ENCODE data around the gene IFNG. TPM values are rescaled to one million over a fixed set of nuclear protein-coding genes. Genes with fewer than 3 reads are reported as not detected.
"Not testable (repeated sequence)": the region's sequence is repeated elsewhere in the genome, so short reads cannot be mapped to it uniquely, and the experiment has no call there.

IFNG gene
- not detected for total RNA-seq

DNA sequence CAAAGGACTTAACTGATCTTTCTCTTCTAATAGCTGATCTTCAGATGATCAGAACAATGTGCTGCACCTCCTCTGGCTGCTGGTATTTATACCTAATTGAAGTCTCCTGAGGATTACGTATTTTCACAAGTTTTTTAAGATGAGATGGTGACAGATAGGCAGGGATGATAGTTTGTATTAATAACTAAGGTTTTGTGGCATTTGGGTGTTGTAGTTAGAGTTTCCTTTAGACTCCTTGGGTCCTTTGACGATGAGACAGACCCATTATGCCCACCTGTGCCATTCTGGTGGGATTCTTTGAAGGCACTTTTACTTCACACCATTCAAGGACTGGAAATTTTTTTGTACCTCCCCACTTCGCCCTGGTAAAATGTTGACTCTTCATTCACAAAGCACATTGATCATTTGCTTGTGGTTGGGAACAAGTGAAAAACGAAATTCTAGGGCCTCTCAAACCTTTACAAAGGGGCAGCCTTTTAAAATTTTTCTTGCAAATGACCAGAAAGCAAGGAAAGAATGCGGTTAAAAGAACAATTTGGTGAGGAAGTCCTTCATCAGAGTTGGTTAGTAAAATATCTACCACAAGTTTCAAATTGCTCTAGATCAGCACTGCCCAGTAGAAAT lies at the start of gene IFNG:
Gene IFNG, minus strand, starts transcription at position 60 of the 624 bp plus-strand sequence. CDS start 125 bp downstream, outside the sequence.
- no peaks in the 10 kb centered on the region for H3K36me3 ChIP-seq (replicated peaks in 1 of 2; ENCODE audit: insufficient read depth in 1 of 2, low read depth in 2 of 2)
- DNase-seq (no peak), ATAC-seq (no peak)
- H3K27ac ChIP-seq, result no peak within 1 kb of the TSS
- H3K4me3 ChIP-seq, result no peak within 1 kb of the TSS
- WGBS, 2 donors, result 52 to 59% methylated on average over 5 of the region's 5 CpGs
- TF ChIP-seq POLR2A (IDR thresholded peaks at IDR 0.05), result no peak
- TF ChIP-seq, protein P1, sequence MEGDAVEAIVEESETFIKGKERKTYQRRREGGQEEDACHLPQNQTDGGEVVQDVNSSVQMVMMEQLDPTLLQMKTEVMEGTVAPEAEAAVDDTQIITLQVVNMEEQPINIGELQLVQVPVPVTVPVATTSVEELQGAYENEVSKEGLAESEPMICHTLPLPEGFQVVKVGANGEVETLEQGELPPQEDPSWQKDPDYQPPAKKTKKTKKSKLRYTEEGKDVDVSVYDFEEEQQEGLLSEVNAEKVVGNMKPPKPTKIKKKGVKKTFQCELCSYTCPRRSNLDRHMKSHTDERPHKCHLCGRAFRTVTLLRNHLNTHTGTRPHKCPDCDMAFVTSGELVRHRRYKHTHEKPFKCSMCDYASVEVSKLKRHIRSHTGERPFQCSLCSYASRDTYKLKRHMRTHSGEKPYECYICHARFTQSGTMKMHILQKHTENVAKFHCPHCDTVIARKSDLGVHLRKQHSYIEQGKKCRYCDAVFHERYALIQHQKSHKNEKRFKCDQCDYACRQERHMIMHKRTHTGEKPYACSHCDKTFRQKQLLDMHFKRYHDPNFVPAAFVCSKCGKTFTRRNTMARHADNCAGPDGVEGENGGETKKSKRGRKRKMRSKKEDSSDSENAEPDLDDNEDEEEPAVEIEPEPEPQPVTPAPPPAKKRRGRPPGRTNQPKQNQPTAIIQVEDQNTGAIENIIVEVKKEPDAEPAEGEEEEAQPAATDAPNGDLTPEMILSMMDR (IDR thresholded peaks at IDR 0.05), result no peak
- H3K9me3 ChIP-seq, result no peaks in the 10 kb centered on the region
- H3K4me1 ChIP-seq, result no peaks in the 10 kb centered on the region
- H3K27me3 ChIP-seq, result no peaks in the 10 kb centered on the region
- intact Hi-C loops (cut with DNase I), result no loop called here

DNA sequence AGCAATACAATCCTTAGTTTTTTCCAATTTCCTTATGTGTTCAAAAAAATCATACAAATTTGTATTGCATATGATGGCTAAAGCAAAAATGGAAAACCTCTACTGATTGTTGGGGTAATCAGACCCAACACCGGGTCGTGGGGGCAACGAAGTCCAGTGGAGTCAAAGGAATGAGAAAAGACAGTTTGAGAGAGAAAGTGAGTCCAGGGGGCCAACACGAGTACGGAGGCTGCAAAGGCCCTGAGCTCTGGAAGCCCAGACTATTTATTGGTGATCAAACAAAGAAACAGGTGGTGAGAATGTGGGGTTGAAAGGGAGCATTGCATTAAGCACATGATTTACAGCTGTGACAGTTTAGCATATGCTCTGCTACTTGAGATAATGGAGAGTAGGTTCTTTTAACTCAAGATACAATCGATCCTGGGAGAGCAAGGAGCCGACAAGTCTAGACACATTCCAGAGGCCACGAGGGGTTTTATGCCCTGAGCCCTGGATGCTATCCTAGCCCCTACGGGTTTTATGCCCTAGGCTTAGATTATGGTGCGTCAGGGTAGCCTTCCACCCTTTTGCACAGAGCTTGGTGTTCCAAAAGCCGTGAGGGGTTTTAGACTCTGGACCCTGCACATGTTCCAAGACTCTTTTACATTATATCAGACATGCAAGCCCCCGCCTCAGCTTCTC lies 49.6 kb upstream of the IFNG start:
- H3K4me3 ChIP-seq; H3K9me3 ChIP-seq; H3K4me1 ChIP-seq; H3K36me3 ChIP-seq (replicated peaks in 1 of 2; ENCODE audit: insufficient read depth in 1 of 2, low read depth in 2 of 2); ATAC-seq; DNase-seq; intact Hi-C loops (cut with DNase I); H3K27ac ChIP-seq; H3K27me3 ChIP-seq: not testable (repeated sequence)
- WGBS, 2 donors, result 67 to 71% methylated on average over 12 of the region's 12 CpGs

DNA sequence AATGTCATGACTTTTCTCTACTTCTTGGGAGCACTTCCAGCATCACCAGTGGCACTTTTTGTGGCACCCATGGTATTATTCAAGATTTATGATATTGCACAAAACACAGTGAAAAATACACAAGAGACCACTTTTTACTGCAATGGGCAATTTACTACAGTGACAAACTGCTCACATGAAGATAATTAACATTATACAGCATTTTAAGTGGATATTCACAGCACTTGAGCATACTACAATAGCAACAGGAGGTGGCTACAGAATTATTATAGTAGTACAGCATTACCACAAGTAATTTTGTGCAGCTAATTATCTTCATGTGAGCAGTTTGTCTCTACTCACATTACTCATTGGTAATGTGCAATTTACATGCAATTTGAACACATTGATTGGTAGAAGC lies 47.7 kb upstream of the IFNG start:
- intact Hi-C loops (cut with DNase I), result no loop called here
- Histone ChIP-seq H3K9me3 (no peaks in the 10 kb centered on the region), H3K4me1 (no peaks in the 10 kb centered on the region), H3K4me3 (no peak overlapping the region), H3K36me3 (replicated peaks in 1 of 2; ENCODE audit: insufficient read depth in 1 of 2, low read depth in 2 of 2) (no peaks in the 10 kb centered on the region), H3K27ac (no peak overlapping the region), H3K27me3 (no peaks in the 10 kb centered on the region)
- ATAC-seq, result no peak
- no peak for DNase-seq
- TF ChIP-seq, protein P1 (IDR thresholded peaks at IDR 0.05), result no peak
- no peak for TF ChIP-seq POLR2A (IDR thresholded peaks at IDR 0.05)

DNA sequence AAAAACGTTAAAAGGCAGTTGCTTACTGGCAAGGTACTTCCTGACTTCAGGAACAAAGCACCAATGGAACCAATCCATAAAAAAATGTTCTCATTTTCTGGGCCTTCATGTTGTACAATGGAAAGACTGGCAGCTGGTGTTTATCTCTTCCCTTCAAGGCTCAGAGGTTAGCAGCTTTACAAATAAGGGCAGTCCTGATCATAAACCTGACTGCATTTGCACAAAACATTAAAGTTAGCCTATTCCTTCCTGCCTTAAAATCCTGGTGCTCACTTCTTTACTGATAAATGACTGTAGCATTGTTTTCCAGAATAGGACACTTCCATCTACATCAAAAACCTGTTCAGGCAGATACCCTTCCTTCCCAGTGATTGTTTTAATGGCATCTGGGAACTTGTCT lies 46.9 kb upstream of the IFNG start:
- Histone ChIP-seq H3K4me3 (no peak overlapping the region), H3K4me1 (no peaks in the 10 kb centered on the region), H3K9me3 (no peaks in the 10 kb centered on the region), H3K27me3 (no peaks in the 10 kb centered on the region), H3K27ac (no peak overlapping the region), H3K36me3 (replicated peaks in 1 of 2; ENCODE audit: insufficient read depth in 1 of 2, low read depth in 2 of 2) (no peaks in the 10 kb centered on the region)
- DNase-seq (no peak), ATAC-seq (no peak)
- no peak for TF ChIP-seq POLR2A (IDR thresholded peaks at IDR 0.05)
- TF ChIP-seq, protein P1 (IDR thresholded peaks at IDR 0.05), result no peak
- intact Hi-C loops (cut with DNase I), result no loop called here
- 13 to 20% methylated on average over 1 of the region's 1 CpG for WGBS, 2 donors

DNA sequence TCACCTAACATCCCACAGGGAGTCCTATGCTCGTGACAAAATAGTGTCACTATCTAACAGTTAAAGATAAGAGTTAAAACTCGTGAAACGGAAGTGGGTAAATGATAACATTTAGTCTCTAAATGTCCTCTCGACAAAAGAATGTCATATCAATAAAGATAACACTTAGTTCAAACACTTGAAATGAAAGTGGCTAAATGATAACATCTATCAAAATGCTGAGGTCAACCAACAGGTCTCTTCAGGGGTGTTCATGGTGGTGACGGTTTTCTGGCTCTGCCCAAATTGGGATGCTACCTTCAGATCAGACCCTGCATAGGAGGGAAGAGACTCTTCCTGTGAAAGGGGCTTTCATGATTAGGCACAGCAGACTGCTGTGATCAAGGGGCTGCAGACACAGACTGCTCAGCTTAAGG lies 43.9 kb upstream of the IFNG start:
- Histone ChIP-seq H3K4me1 (no peaks in the 10 kb centered on the region), H3K9me3 (no peaks in the 10 kb centered on the region), H3K27ac (no peak overlapping the region), H3K27me3 (no peaks in the 10 kb centered on the region), H3K4me3 (no peak overlapping the region), H3K36me3 (replicated peaks in 1 of 2; ENCODE audit: insufficient read depth in 1 of 2, low read depth in 2 of 2) (no peaks in the 10 kb centered on the region)
- DNase-seq, result no peak
- 26 to 30% methylated on average over 5 of the region's 5 CpGs for WGBS, 2 donors
- intact Hi-C loops (cut with DNase I), result no loop called here
- TF ChIP-seq POLR2A (IDR thresholded peaks at IDR 0.05), result no peak
- TF ChIP-seq, protein P1 (IDR thresholded peaks at IDR 0.05), result no peak
- ATAC-seq, result no peak

All from body of pancreas (tissue), 4 donors.